ENCODE measurements around the gene MPST.

The MPST gene

DNA sequence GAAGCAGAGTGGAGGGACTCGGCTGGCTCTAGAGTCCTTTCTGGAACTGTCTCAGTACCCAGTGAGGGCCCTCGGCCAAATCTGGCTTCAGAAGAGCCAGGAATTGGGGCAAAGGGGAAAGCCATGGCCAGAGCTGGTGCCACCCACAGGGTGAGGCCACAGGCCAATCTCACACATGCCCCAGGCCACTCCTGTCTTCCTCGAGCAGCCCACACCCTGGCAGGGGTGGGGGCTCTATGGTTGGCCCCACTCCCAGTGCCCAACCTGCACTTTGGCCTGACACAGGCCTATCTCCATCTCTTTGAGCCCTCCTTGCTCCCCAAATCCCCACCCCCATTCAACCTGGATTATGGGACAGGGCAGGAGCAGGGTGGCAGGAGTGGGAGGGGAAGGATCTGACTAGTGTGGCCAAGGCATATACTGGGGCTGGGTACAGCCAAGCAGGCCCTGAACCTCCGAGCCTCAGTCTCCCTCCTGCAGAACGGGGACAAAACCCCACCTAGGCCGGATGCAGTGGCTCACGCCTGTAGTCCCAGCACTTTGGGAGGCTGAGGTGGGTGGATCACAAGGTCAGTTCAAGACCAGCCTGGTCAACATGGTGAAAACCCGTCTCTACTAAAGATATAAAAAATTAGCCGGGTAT lies 7.2 kb upstream of the MPST start:
- Histone ChIP-seq H3K27me3 (ENCODE audit: low read depth, low read length) (peaks cover 24% of the 10 kb centered on the region), H3K9ac (ENCODE audit: low read length) (no peak overlapping the region), H3K9me3 (ENCODE audit: insufficient read depth, low read length) (no peaks in the 10 kb centered on the region), H3K79me2 (ENCODE audit: low read length) (no peaks in the 10 kb centered on the region), H2AFZ (ENCODE audit: low read depth, low read length) (no peak overlapping the region), H3K4me3 (ENCODE audit: low read length) (no peak overlapping the region), H3K27ac (ENCODE audit: low read length) (no peak overlapping the region), H3K4me2 (ENCODE audit: low read length) (no peak overlapping the region), H3K4me1 (ENCODE audit: low read length) (no peaks in the 10 kb centered on the region), H4K20me1 (ENCODE audit: insufficient read depth, low read length) (no peaks in the 10 kb centered on the region), H3K36me3 (replicated peaks; ENCODE audit: low read depth, low read length) (no peaks in the 10 kb centered on the region)
- TF ChIP-seq EZH2phosphoT487 (IDR thresholded peaks at IDR 0.05; ENCODE audit: low read depth) (no peak), CTCF (IDR thresholded peaks at IDR 0.05; ENCODE audit: low read depth, low read length) (no peak)

DNA sequence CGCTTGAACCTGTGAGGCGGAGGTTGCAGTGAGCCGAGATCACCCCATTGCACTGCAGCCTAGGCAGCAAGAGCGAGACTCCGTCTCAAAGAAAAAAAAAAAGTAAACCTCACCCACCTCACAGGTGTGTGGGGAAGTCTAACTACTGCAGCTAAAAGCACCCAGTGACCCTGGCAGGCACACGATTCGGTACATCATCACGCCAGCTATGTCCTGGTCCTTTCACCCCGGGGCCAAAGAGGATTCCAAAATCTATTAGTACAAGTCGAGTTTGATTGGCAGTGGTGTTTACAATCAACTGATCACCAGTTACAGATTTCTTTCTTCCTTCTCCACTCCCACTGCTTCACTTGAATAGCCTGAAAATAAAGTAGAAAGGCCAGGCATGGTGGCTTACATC lies 6.6 kb upstream of the MPST start:
- no peaks in the 10 kb centered on the region for H3K79me2 ChIP-seq (ENCODE audit: low read length)
- no peak overlapping the region for H3K4me2 ChIP-seq (ENCODE audit: low read length)
- no peak overlapping the region for H2AFZ ChIP-seq (ENCODE audit: low read depth, low read length)
- H3K27ac ChIP-seq (ENCODE audit: low read length) = no peak overlapping the region
- no peak overlapping the region for H3K9ac ChIP-seq (ENCODE audit: low read length)
- peaks cover 19% of the 10 kb centered on the region for H3K27me3 ChIP-seq (ENCODE audit: low read depth, low read length)
- H3K9me3 ChIP-seq (ENCODE audit: insufficient read depth, low read length) = no peaks in the 10 kb centered on the region
- H4K20me1 ChIP-seq (ENCODE audit: insufficient read depth, low read length) = no peaks in the 10 kb centered on the region
- H3K36me3 ChIP-seq (replicated peaks; ENCODE audit: low read depth, low read length) = no peaks in the 10 kb centered on the region
- H3K4me1 ChIP-seq (ENCODE audit: low read length) = no peaks in the 10 kb centered on the region
- H3K4me3 ChIP-seq (ENCODE audit: low read length) = no peak overlapping the region
- TF ChIP-seq EZH2phosphoT487 (IDR thresholded peaks at IDR 0.05; ENCODE audit: low read depth) (no peak), CTCF (IDR thresholded peaks at IDR 0.05; ENCODE audit: low read depth, low read length) (no peak)

DNA sequence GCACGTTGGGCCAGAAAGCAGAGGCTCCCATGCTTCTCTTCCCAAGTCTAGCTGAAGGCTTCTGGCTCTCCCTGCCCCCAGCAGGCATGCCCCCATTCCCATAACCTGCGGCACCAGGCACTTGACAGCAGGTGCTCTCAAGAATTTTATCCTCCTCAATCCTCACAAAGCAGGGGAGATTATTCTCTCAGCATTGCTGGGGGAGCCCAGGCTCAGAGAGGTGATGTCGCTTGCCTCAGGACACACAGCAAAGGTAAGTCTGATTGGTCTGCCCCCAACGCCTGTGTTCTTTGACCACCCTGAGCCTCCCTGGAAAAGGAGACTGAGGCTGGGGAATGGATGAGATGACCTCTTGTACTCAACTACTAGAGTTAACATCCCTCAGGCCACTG lies 5.1 kb upstream of the MPST start:
- TF ChIP-seq EZH2phosphoT487 (IDR thresholded peaks at IDR 0.05; ENCODE audit: low read depth) (no peak), CTCF (IDR thresholded peaks at IDR 0.05; ENCODE audit: low read depth, low read length) (no peak)

GRCh38 chr22:37014835-37015586 lies 4.5 kb upstream of the MPST start:
- Histone ChIP-seq H3K79me2 (ENCODE audit: low read length) (no peaks in the 10 kb centered on the region), H3K27me3 (ENCODE audit: low read depth, low read length) (no peaks in the 10 kb centered on the region), H3K4me3 (ENCODE audit: low read length) (no peak overlapping the region), H3K4me2 (ENCODE audit: low read length) (no peak overlapping the region), H3K27ac (ENCODE audit: low read length) (no peak overlapping the region), H3K36me3 (replicated peaks; ENCODE audit: low read depth, low read length) (no peaks in the 10 kb centered on the region), H3K4me1 (ENCODE audit: low read length) (peaks cover 5% of the 10 kb centered on the region), H3K9ac (ENCODE audit: low read length) (no peak overlapping the region), H3K9me3 (ENCODE audit: insufficient read depth, low read length) (no peaks in the 10 kb centered on the region), H2AFZ (ENCODE audit: low read depth, low read length) (no peak overlapping the region), H4K20me1 (ENCODE audit: insufficient read depth, low read length) (no peaks in the 10 kb centered on the region)
- TF ChIP-seq EZH2phosphoT487 (IDR thresholded peaks at IDR 0.05; ENCODE audit: low read depth) (no peak), CTCF (IDR thresholded peaks at IDR 0.05; ENCODE audit: low read depth, low read length) (no peak)

More for the DNA sequence above, 5.1 kb upstream of the MPST start:
- H3K4me1 ChIP-seq (ENCODE audit: low read length) = peaks cover 5% of the 10 kb centered on the region
- H3K4me3 ChIP-seq (ENCODE audit: low read length) = no peak overlapping the region
- no peaks in the 10 kb centered on the region for H3K9me3 ChIP-seq (ENCODE audit: insufficient read depth, low read length)
- H3K4me2 ChIP-seq (ENCODE audit: low read length) = no peak overlapping the region
- H3K9ac ChIP-seq (ENCODE audit: low read length) = no peak overlapping the region
- H3K27me3 ChIP-seq (ENCODE audit: low read depth, low read length) = peaks cover 4% of the 10 kb centered on the region; the same call in 1 of the 2 replicates
- H3K36me3 ChIP-seq (replicated peaks; ENCODE audit: low read depth, low read length) = no peaks in the 10 kb centered on the region
- no peak overlapping the region for H2AFZ ChIP-seq (ENCODE audit: low read depth, low read length)
- H3K27ac ChIP-seq (ENCODE audit: low read length) = no peak overlapping the region
- H3K79me2 ChIP-seq (ENCODE audit: low read length) = no peaks in the 10 kb centered on the region
- H4K20me1 ChIP-seq (ENCODE audit: insufficient read depth, low read length) = no peaks in the 10 kb centered on the region

All from OCI-LY3 (cell line).